HEK293 (cell line): ENCODE measurements around the gene TFR2.

Experiments
- CTCF ChIA-PET: fragments of 350-600 bp; formaldehyde crosslinking; extraction: SDS; loops from one replicate; lab custom pipeline; 2021; ENCODE audit warnings: antibody characterized with exemption; lab: Yijun Ruan, JAX
- POLR2A ChIA-PET: fragments of 300-600 bp; formaldehyde crosslinking; extraction: SDS; loops from one replicate; lab custom pipeline; 2020; ENCODE audit warnings: antibody characterized with exemption, inconsistent platforms; lab: Yijun Ruan, JAX
- H3K27ac ChIP-seq: fragments of 200-500 bp; sonication (Bioruptor generic); 2 replicates; pipeline ENCODE4 v1.5.1; 2014; ENCODE audit warnings: low read depth, low read length, control low read depth, inconsistent platforms; ENCODE audit errors: extremely low read depth
- H3K36me3 ChIP-seq, 2 experiments: fragments of 200-500 bp in 1 of 2; sonication (Bioruptor generic) in 1 of 2; 1 replicate in 1 of 2; 2 replicates in 1 of 2; pipeline ENCODE4 v1.5.1; 2014 to 2017; ENCODE audit warnings: inconsistent platforms in 2 of 2, low read length in 2 of 2; ENCODE audit not compliant: control insufficient read depth in 2 of 2, insufficient read depth in 1 of 2
- H3K4me1 ChIP-seq: fragments of 200-500 bp; sonication (Bioruptor generic); 2 replicates; pipeline ENCODE4 v1.5.1; 2014; ENCODE audit warnings: mild to moderate bottlenecking, low read length, inconsistent platforms; ENCODE audit not compliant: control insufficient read depth, insufficient read depth
- H3K4me3 ChIP-seq: 2 replicates; pipeline ENCODE4 v1.5.1; 2011; ENCODE audit warnings: low read depth, mild to moderate bottlenecking, control low read depth, low read length, moderate library complexity
- H3K9me3 ChIP-seq: fragments of 200-500 bp; sonication (Bioruptor generic); 2 replicates; pipeline ENCODE4 v1.5.1; 2014; ENCODE audit warnings: low read depth, low read length, inconsistent platforms; ENCODE audit not compliant: control insufficient read depth, insufficient read depth
- HOXA7 ChIP-seq: sonication (generic); formaldehyde crosslinking; IDR thresholded peaks from 2 replicates; pipeline ENCODE4 v1.8.1; 2022; ENCODE audit warnings: missing genetic modification reagents, borderline replicate concordance
- PRDM1 ChIP-seq: fragments of 450-650 bp; formaldehyde crosslinking; IDR thresholded peaks from 2 replicates; pipeline ENCODE4; 2016; ENCODE audit warnings: missing biosample characterization, missing genetic modification characterization
- PRDM10 ChIP-seq: fragments of 450-650 bp; formaldehyde crosslinking; IDR thresholded peaks from 2 replicates; pipeline ENCODE4 v1.5.1; 2016; ENCODE audit warnings: missing biosample characterization, missing genetic modification characterization
- SP3 ChIP-seq: fragments of 450-650 bp; formaldehyde crosslinking; IDR thresholded peaks from 2 replicates; pipeline ENCODE4 v1.5.1; 2016; ENCODE audit warnings: missing biosample characterization, missing genetic modification characterization
- ZBTB48 ChIP-seq: fragments of 450-650 bp; formaldehyde crosslinking; IDR thresholded peaks from 2 replicates; pipeline ENCODE4 v1.5.1; 2016; ENCODE audit warnings: missing biosample characterization, missing genetic modification characterization
- ZBTB8A ChIP-seq: fragments of 450-650 bp; formaldehyde crosslinking; IDR thresholded peaks from 2 replicates; pipeline ENCODE4 v1.5.1; 2016; ENCODE audit warnings: missing biosample characterization, missing genetic modification characterization
- ZNF350 ChIP-seq: fragments of 450-650 bp; formaldehyde crosslinking; IDR thresholded peaks from 2 replicates; pipeline ENCODE4 v1.5.0; 2017; ENCODE audit warnings: missing biosample characterization, mild to moderate bottlenecking, missing genetic modification characterization
- ZNF366 ChIP-seq: fragments of 450-650 bp; formaldehyde crosslinking; conservative IDR thresholded peaks from 2 replicates; pipeline ENCODE4 v1.5.1; 2016; ENCODE audit warnings: missing biosample characterization, missing genetic modification characterization
- ZNF585B ChIP-seq: fragments of 450-650 bp; formaldehyde crosslinking; IDR thresholded peaks from 2 replicates; pipeline ENCODE4 v1.5.1; 2016; ENCODE audit warnings: missing biosample characterization, missing genetic modification characterization
- ZNF600 ChIP-seq: fragments of 450-650 bp; formaldehyde crosslinking; IDR thresholded peaks from 2 replicates; pipeline ENCODE4 v1.5.1; 2016; ENCODE audit warnings: missing biosample characterization, missing genetic modification characterization
- ZNF626 ChIP-seq: fragments of 450-650 bp; sonication (Bioruptor Pico); formaldehyde crosslinking; IDR thresholded peaks from 2 replicates; pipeline ENCODE4 v1.5.1; 2018; ENCODE audit warnings: missing biosample characterization, missing genetic modification characterization, inconsistent platforms
- ZNF76 ChIP-seq: fragments of 450-650 bp; formaldehyde crosslinking; IDR thresholded peaks from 2 replicates; pipeline ENCODE4; 2016; ENCODE audit warnings: low read depth, missing biosample characterization, missing genetic modification characterization, borderline replicate concordance
- ZNF785 ChIP-seq: fragments of 450-650 bp; formaldehyde crosslinking; IDR thresholded peaks from 2 replicates; pipeline ENCODE4 v1.5.1; 2016; ENCODE audit warnings: missing biosample characterization, missing genetic modification characterization
- TF ChIP-seq, protein P1 (sequence below): fragments of 450-650 bp; formaldehyde crosslinking; IDR thresholded peaks from 2 replicates; pipeline ENCODE4 v1.5.1; 2016; ENCODE audit warnings: missing biosample characterization, missing genetic modification characterization
- TF ChIP-seq, protein P2 (sequence below): fragments of 450-650 bp; formaldehyde crosslinking; IDR thresholded peaks from 2 replicates; pipeline ENCODE4 v1.5.1; 2016; ENCODE audit warnings: missing biosample characterization, missing genetic modification characterization
- TF ChIP-seq, protein P3 (sequence below): fragments of 450-650 bp; formaldehyde crosslinking; IDR thresholded peaks from 2 replicates; pipeline ENCODE4 v1.5.1; 2016; ENCODE audit warnings: missing biosample characterization, missing genetic modification characterization
- TF ChIP-seq, protein P4 (sequence below): fragments of 450-650 bp; formaldehyde crosslinking; IDR thresholded peaks from 2 replicates; pipeline ENCODE4 v1.5.1; 2016; ENCODE audit warnings: missing biosample characterization, missing genetic modification characterization
- TF ChIP-seq, protein P5 (sequence below): fragments of 450-650 bp; IDR thresholded peaks from 2 replicates; pipeline ENCODE4 v1.5.1; 2018; ENCODE audit warnings: missing biosample characterization, missing genetic modification characterization

Gene TFR2

DNA sequence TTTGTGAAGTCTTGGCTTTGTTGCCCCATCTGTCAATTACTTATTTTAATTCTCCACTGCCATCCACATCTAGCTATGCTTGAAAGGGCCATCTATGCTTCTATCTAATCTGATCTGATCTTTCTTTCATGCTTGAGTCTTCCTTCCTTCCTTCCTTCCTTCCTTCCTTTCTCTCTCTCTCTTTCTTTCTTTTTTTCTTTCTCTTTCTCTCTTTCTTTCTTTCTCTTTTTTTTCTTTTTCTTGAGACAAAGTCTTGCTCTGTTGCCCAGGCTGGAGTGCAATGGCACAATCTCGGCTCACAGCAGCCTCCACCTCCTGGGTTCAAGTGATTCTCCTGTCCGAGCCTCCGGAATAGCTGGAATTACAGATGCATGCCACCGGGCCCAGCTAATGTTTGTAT is 11.3 kb downstream of the TFR2 start:
- POLR2A ChIA-PET: interaction anchor here (0.9 to 1.6 kb wide), 3 partner anchors 43 to 45 kb away, joined by 3 to 11 read pairs (median 3); partner anchors contain the start of genes FBXO24, GNB2 and LRCH4
- Histone ChIP-seq H3K4me3 (no peak overlapping the region), H3K9me3 (no peaks in the 10 kb centered on the region)
- no peak for TF ChIP-seq ZNF350 (tag by site-specific recombination)
- no peak for TF ChIP-seq ZNF626 (tag by site-specific recombination)
- TF ChIP-seq ZNF366 (tag by site-specific recombination): peak; percentile 88
- TF ChIP-seq PRDM1: peak; percentile 53
- no peak for TF ChIP-seq HOXA7
- no peak for TF ChIP-seq SP3 (tag by site-specific recombination)
- TF ChIP-seq ZNF76 (tag by site-specific recombination): no peak
- no peak for TF ChIP-seq ZNF585B
- TF ChIP-seq, protein P1, sequence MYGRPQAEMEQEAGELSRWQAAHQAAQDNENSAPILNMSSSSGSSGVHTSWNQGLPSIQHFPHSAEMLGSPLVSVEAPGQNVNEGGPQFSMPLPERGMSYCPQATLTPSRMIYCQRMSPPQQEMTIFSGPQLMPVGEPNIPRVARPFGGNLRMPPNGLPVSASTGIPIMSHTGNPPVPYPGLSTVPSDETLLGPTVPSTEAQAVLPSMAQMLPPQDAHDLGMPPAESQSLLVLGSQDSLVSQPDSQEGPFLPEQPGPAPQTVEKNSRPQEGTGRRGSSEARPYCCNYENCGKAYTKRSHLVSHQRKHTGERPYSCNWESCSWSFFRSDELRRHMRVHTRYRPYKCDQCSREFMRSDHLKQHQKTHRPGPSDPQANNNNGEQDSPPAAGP: no peak
- TF ChIP-seq, all 188 proteins: peak for 2
- CTCF ChIA-PET: interaction anchor here (0.6 to 2.9 kb wide), 11 partner anchors 10 to 223 kb away, joined by 3 to 11 read pairs (median 5); partner anchors contain the start of genes FBXO24, LRCH4, MOSPD3 and SLC12A9
- no peak overlapping the region for H3K27ac ChIP-seq
- H3K36me3 ChIP-seq: no peaks in the 10 kb centered on the region
- no peaks in the 10 kb centered on the region for H3K4me1 ChIP-seq

DNA sequence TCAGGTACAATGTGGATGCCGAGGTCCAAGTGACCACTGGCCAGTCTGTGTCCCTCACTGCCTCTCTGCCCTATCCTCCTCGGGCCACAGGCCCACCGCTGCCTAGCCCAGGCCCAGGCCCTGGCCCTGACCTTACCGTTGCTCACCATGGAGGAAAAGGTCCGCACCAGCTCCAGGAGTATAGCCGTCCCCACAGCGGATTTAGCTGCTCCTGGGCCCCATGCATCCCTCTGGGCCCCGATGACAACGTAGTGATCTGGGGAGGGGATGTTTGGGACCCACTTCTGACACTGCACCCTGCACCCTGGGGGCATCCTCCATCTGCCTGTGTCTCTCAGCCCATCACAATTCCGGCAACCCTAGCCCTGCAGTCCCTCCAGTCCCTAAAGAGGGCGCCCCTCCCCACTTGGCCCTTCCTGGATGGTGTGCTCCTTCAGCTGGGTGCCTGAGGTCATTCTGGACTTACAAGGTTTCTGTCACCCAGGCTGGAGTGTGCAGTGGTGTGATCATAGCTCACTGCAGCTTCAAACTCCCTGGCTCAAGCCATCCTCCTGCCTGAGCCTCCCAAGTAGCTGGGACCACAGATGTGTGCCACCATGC is 12.1 kb downstream of the TFR2 start:
- POLR2A ChIA-PET: interaction anchor here (0.9 to 1.6 kb wide), 3 partner anchors 44 to 45 kb away, joined by 3 to 11 read pairs (median 3); partner anchors contain the start of genes FBXO24, GNB2 and LRCH4
- no peaks in the 10 kb centered on the region for H3K4me1 ChIP-seq
- no peaks in the 10 kb centered on the region for H3K9me3 ChIP-seq
- CTCF ChIA-PET: interaction anchor here (0.6 to 2.9 kb wide), 14 partner anchors 8 to 223 kb away, joined by 3 to 11 read pairs (median 3); partner anchors contain the start of genes FBXO24, LRCH4, MOSPD3 and SLC12A9
- H3K4me3 ChIP-seq: no peak overlapping the region
- no peaks in the 10 kb centered on the region for H3K36me3 ChIP-seq
- no peak for TF ChIP-seq ZNF785 (tag by site-specific recombination)
- TF ChIP-seq, protein P2, sequence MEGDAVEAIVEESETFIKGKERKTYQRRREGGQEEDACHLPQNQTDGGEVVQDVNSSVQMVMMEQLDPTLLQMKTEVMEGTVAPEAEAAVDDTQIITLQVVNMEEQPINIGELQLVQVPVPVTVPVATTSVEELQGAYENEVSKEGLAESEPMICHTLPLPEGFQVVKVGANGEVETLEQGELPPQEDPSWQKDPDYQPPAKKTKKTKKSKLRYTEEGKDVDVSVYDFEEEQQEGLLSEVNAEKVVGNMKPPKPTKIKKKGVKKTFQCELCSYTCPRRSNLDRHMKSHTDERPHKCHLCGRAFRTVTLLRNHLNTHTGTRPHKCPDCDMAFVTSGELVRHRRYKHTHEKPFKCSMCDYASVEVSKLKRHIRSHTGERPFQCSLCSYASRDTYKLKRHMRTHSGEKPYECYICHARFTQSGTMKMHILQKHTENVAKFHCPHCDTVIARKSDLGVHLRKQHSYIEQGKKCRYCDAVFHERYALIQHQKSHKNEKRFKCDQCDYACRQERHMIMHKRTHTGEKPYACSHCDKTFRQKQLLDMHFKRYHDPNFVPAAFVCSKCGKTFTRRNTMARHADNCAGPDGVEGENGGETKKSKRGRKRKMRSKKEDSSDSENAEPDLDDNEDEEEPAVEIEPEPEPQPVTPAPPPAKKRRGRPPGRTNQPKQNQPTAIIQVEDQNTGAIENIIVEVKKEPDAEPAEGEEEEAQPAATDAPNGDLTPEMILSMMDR (tag by site-specific recombination): peak; percentile 37; the same call in 1 of the 2 replicates
- TF ChIP-seq, protein P3, sequence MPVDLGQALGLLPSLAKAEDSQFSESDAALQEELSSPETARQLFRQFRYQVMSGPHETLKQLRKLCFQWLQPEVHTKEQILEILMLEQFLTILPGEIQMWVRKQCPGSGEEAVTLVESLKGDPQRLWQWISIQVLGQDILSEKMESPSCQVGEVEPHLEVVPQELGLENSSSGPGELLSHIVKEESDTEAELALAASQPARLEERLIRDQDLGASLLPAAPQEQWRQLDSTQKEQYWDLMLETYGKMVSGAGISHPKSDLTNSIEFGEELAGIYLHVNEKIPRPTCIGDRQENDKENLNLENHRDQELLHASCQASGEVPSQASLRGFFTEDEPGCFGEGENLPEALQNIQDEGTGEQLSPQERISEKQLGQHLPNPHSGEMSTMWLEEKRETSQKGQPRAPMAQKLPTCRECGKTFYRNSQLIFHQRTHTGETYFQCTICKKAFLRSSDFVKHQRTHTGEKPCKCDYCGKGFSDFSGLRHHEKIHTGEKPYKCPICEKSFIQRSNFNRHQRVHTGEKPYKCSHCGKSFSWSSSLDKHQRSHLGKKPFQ: peak; percentile 68
- peak; percentile 46; the same call in 1 of the 2 replicates for TF ChIP-seq ZNF600 (tag by site-specific recombination)
- peak; percentile 69; the same call in 1 of the 2 replicates for TF ChIP-seq ZBTB8A (tag by site-specific recombination)
- TF ChIP-seq PRDM10: peak; percentile 68; the same call in 1 of the 2 replicates
- TF ChIP-seq, protein P4, sequence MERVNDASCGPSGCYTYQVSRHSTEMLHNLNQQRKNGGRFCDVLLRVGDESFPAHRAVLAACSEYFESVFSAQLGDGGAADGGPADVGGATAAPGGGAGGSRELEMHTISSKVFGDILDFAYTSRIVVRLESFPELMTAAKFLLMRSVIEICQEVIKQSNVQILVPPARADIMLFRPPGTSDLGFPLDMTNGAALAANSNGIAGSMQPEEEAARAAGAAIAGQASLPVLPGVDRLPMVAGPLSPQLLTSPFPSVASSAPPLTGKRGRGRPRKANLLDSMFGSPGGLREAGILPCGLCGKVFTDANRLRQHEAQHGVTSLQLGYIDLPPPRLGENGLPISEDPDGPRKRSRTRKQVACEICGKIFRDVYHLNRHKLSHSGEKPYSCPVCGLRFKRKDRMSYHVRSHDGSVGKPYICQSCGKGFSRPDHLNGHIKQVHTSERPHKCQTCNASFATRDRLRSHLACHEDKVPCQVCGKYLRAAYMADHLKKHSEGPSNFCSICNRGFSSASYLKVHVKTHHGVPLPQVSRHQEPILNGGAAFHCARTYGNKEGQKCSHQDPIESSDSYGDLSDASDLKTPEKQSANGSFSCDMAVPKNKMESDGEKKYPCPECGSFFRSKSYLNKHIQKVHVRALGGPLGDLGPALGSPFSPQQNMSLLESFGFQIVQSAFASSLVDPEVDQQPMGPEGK (tag by site-specific recombination): 0 out of 2 replicates have a peak, but pooled peaks have one; percentile 10
- TF ChIP-seq, protein P5, sequence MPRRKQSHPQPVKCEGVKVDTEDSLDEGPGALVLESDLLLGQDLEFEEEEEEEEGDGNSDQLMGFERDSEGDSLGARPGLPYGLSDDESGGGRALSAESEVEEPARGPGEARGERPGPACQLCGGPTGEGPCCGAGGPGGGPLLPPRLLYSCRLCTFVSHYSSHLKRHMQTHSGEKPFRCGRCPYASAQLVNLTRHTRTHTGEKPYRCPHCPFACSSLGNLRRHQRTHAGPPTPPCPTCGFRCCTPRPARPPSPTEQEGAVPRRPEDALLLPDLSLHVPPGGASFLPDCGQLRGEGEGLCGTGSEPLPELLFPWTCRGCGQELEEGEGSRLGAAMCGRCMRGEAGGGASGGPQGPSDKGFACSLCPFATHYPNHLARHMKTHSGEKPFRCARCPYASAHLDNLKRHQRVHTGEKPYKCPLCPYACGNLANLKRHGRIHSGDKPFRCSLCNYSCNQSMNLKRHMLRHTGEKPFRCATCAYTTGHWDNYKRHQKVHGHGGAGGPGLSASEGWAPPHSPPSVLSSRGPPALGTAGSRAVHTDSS (tag by site-specific recombination): no peak
- TF ChIP-seq ZBTB48 (tag by site-specific recombination): peak; percentile 39; the same call in 1 of the 2 replicates
- no peak overlapping the region for H3K27ac ChIP-seq
